MM.1S (cell line): ENCODE measurements around the gene NFKBIA.

Source experiments
- DNase-seq: peaks from one replicate; pipeline ENCODE4 v3.0.0-alpha.2; 2015
- H2AFZ ChIP-seq: fragments of 300-600 bp; sonication (generic); 2 replicates; pipeline ENCODE4 v1.6.0; 2016; ENCODE audit warnings: antibody characterized with exemption, low read length
- H3F3A ChIP-seq: fragments of 300-600 bp; sonication (generic); 2 replicates; pipeline ENCODE4 v1.6.1; 2016; ENCODE audit warnings: mild to moderate bottlenecking, antibody characterized with exemption, low read length, moderate library complexity, mixed read lengths; ENCODE audit not compliant: insufficient read depth
- H3K27ac ChIP-seq: fragments of 300-600 bp; sonication (generic); 2 replicates; pipeline ENCODE4 v1.5.1; 2016; ENCODE audit warnings: mild to moderate bottlenecking, low read length
- H3K27me3 ChIP-seq: fragments of 300-600 bp; sonication (generic); replicated peaks from 2 replicates; pipeline ENCODE4 v1.6.0; 2016; ENCODE audit warnings: low read length; ENCODE audit not compliant: insufficient read depth
- H3K36me3 ChIP-seq: fragments of 300-600 bp; sonication (generic); replicated peaks from 2 replicates; pipeline ENCODE4 v1.6.1; 2016; ENCODE audit warnings: mild to moderate bottlenecking, low read length, mixed read lengths; ENCODE audit not compliant: insufficient read depth
- H3K4me1 ChIP-seq: fragments of 300-600 bp; sonication (generic); 2 replicates; pipeline ENCODE4 v1.6.1; 2016; ENCODE audit warnings: low read length, mixed read lengths
- H3K4me2 ChIP-seq: fragments of 300-600 bp; sonication (generic); 2 replicates; pipeline ENCODE4 v1.6.0; 2016; ENCODE audit warnings: low read depth, low read length
- H3K4me3 ChIP-seq: fragments of 300-600 bp; sonication (generic); 2 replicates; pipeline ENCODE4 v1.5.1; 2016; ENCODE audit warnings: low read length, mixed read lengths
- H3K79me2 ChIP-seq: fragments of 300-600 bp; sonication (generic); 2 replicates; pipeline ENCODE4 v1.6.1; 2016; ENCODE audit warnings: mixed run types, low read length, mixed read lengths
- H3K9ac ChIP-seq: fragments of 300-600 bp; sonication (generic); 2 replicates; pipeline ENCODE4 v1.6.1; 2016; ENCODE audit warnings: low read length, mixed read lengths
- H3K9me2 ChIP-seq: fragments of 300-600 bp; sonication (generic); replicated peaks from 2 replicates; pipeline ENCODE4 v1.6.1; 2016; ENCODE audit warnings: mild to moderate bottlenecking, low read length, mixed read lengths; ENCODE audit not compliant: insufficient read depth
- H3K9me3 ChIP-seq: fragments of 300-600 bp; sonication (generic); replicated peaks from 2 replicates; pipeline ENCODE4 v1.6.1; 2016; ENCODE audit warnings: mild to moderate bottlenecking, low read length, mixed read lengths; ENCODE audit not compliant: insufficient read depth
- H4K20me1 ChIP-seq: fragments of 300-600 bp; sonication (generic); 2 replicates; pipeline ENCODE4 v1.6.1; 2016; ENCODE audit warnings: mild to moderate bottlenecking, low read length, moderate library complexity, mixed read lengths; ENCODE audit not compliant: insufficient read depth
- EZH2 ChIP-seq: fragments of 300-600 bp; sonication (generic); optimal IDR thresholded peaks from 2 replicates; pipeline ENCODE3; 2017; ENCODE audit warnings: low read depth, mild to moderate bottlenecking, antibody characterized with exemption, low read length, mixed read lengths
- EZH2phosphoT487 ChIP-seq: fragments of 300-600 bp; sonication (generic); IDR thresholded peaks from 2 replicates; pipeline ENCODE4 v1.6.1; 2018; ENCODE audit warnings: antibody characterized with exemption, low read length
- TF ChIP-seq, protein P1 (sequence below): fragments of 300-600 bp; sonication (generic); IDR thresholded peaks from 2 replicates; pipeline ENCODE4 v1.5.1; 2016; ENCODE audit warnings: antibody characterized with exemption, low read length, mixed read lengths

NFKBIA gene

GRCh38 chr14:35423621-35424020 is 19.1 kb upstream of the NFKBIA start:
- TF ChIP-seq EZH2 (no peak), EZH2phosphoT487 (no peak)
- TF ChIP-seq, protein P1, sequence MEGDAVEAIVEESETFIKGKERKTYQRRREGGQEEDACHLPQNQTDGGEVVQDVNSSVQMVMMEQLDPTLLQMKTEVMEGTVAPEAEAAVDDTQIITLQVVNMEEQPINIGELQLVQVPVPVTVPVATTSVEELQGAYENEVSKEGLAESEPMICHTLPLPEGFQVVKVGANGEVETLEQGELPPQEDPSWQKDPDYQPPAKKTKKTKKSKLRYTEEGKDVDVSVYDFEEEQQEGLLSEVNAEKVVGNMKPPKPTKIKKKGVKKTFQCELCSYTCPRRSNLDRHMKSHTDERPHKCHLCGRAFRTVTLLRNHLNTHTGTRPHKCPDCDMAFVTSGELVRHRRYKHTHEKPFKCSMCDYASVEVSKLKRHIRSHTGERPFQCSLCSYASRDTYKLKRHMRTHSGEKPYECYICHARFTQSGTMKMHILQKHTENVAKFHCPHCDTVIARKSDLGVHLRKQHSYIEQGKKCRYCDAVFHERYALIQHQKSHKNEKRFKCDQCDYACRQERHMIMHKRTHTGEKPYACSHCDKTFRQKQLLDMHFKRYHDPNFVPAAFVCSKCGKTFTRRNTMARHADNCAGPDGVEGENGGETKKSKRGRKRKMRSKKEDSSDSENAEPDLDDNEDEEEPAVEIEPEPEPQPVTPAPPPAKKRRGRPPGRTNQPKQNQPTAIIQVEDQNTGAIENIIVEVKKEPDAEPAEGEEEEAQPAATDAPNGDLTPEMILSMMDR, result no peak
- no peak for DNase-seq
- no peaks in the 10 kb centered on the region for H3K36me3 ChIP-seq
- H3K27ac ChIP-seq, result no peak overlapping the region
- H3K9me3 ChIP-seq, result no peaks in the 10 kb centered on the region
- H3K4me2 ChIP-seq, result no peak overlapping the region
- no peaks in the 10 kb centered on the region for H3F3A ChIP-seq
- no peak overlapping the region for H3K4me3 ChIP-seq
- H3K9ac ChIP-seq, result no peak overlapping the region
- no peaks in the 10 kb centered on the region for H3K4me1 ChIP-seq
- H3K9me2 ChIP-seq, result no peaks in the 10 kb centered on the region
- H2AFZ ChIP-seq, result no peak overlapping the region
- H4K20me1 ChIP-seq, result no peaks in the 10 kb centered on the region
- no peaks in the 10 kb centered on the region for H3K79me2 ChIP-seq
- no peaks in the 10 kb centered on the region for H3K27me3 ChIP-seq

- Histone ChIP-seq H3K9ac (no peak overlapping the region), H3K9me2 (no peaks in the 10 kb centered on the region), H3K4me2 (no peak overlapping the region), H3F3A (peaks cover 11% of the 10 kb centered on the region), H3K27ac (no peak overlapping the region), H3K9me3 (no peaks in the 10 kb centered on the region), H3K79me2 (no peaks in the 10 kb centered on the region), H3K36me3 (no peaks in the 10 kb centered on the region), H3K27me3 (no peaks in the 10 kb centered on the region), H3K4me1 (peaks cover 12% of the 10 kb centered on the region), H2AFZ (no peak overlapping the region), H3K4me3 (no peak overlapping the region), H4K20me1 (no peaks in the 10 kb centered on the region)
- TF ChIP-seq EZH2phosphoT487, result no peak
- no peak for TF ChIP-seq EZH2
- TF ChIP-seq, protein P1, result no peak
- DNase-seq, result no peak
Observed at GRCh38 chr14:35420036-35420811, 15.7 kb upstream of the NFKBIA start.

GRCh38 chr14:35419429-35419841 is 14.9 kb upstream of the NFKBIA start:
- H3K9ac ChIP-seq, result no peak overlapping the region
- peaks cover 20% of the 10 kb centered on the region for H3K4me1 ChIP-seq
- peaks cover 11% of the 10 kb centered on the region for H3F3A ChIP-seq
- H3K9me2 ChIP-seq, result no peaks in the 10 kb centered on the region
- no peaks in the 10 kb centered on the region for H3K79me2 ChIP-seq
- no peak overlapping the region for H3K4me2 ChIP-seq
- no peaks in the 10 kb centered on the region for H3K9me3 ChIP-seq
- H3K27me3 ChIP-seq, result no peaks in the 10 kb centered on the region
- TF ChIP-seq EZH2phosphoT487 (no peak), EZH2 (no peak)
- TF ChIP-seq, protein P1, result no peak
- no peak overlapping the region for H2AFZ ChIP-seq
- no peak overlapping the region for H3K4me3 ChIP-seq
- no peak for DNase-seq
- no peaks in the 10 kb centered on the region for H4K20me1 ChIP-seq
- H3K36me3 ChIP-seq, result no peaks in the 10 kb centered on the region
- no peak overlapping the region for H3K27ac ChIP-seq
